Brain microvascular endothelial cell (primary cell): ENCODE results near the gene RAPGEF1.
A peak's percentile ranks its signal among the peaks of the same experiment; 100 is the strongest.
"Not testable (repeated sequence)": the region's sequence is repeated elsewhere in the genome, so short reads cannot be mapped to it uniquely, and the experiment has no call there.

Experiments used
- DNase-seq: peaks from one replicate; pipeline ENCODE4 v3.0.0-alpha.2; 2020
- H3K27ac ChIP-seq: fragments of 250-450 bp; sonication (Bioruptor Pico); 2 replicates; pipeline ENCODE4 v1.5.1; 2020; ENCODE audit warnings: mild to moderate bottlenecking, moderate library complexity
- H3K27me3 ChIP-seq: fragments of 250-450 bp; sonication (Bioruptor Pico); replicated peaks from 2 replicates; pipeline ENCODE4 v1.5.1; 2020; ENCODE audit warnings: mild to moderate bottlenecking
- H3K36me3 ChIP-seq: fragments of 250-450 bp; sonication (Bioruptor Pico); replicated peaks from 2 replicates; pipeline ENCODE4 v1.5.1; 2020; ENCODE audit warnings: mild to moderate bottlenecking
- H3K4me3 ChIP-seq: 2 replicates; pipeline ENCODE4 v1.5.1; 2011; ENCODE audit warnings: low read depth, mild to moderate bottlenecking, control low read depth, low read length, moderate library complexity
- in situ Hi-C: cut with HindIII; loops from 2 replicates; pipeline ENCODE4 v1.10.0; 2017; ENCODE audit warnings: low sequenced_read_pairs, low pct_ligation_motif_present
- TF ChIP-seq, protein P1 (sequence below): IDR thresholded peaks from 2 replicates; pipeline ENCODE4 v1.5.1; 2011; ENCODE audit warnings: low read depth, mild to moderate bottlenecking, moderate library complexity, low read length, control low read depth, inconsistent platforms; ENCODE audit errors: missing control alignments

The RAPGEF1 gene

DNA sequence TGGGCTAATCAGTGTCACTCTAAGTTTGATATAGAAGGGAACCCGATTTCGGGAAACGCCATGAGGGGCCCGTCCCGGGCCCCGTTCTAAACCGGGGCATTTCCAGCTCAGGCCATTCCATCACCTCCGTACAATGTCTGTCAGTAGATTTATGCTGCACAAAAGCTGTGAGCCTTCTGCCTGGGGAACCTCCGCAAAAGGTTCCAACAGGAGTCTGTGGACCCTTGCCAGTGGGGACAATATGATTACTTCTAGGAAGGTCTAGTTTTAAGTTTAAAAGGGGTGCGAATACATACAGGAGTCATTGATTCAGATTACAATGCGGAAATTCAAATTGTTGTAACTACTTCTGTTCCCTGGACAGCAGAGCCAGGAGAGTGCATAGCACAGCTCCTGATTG lies 57.6 kb downstream of the RAPGEF1 start:
- Histone ChIP-seq H3K27me3 (no peaks in the 10 kb centered on the region), H3K36me3 (no peaks in the 10 kb centered on the region), H3K4me3 (no peak overlapping the region), H3K27ac (no peak overlapping the region)
- in situ Hi-C loops, result no loop called here
- TF ChIP-seq, protein P1, sequence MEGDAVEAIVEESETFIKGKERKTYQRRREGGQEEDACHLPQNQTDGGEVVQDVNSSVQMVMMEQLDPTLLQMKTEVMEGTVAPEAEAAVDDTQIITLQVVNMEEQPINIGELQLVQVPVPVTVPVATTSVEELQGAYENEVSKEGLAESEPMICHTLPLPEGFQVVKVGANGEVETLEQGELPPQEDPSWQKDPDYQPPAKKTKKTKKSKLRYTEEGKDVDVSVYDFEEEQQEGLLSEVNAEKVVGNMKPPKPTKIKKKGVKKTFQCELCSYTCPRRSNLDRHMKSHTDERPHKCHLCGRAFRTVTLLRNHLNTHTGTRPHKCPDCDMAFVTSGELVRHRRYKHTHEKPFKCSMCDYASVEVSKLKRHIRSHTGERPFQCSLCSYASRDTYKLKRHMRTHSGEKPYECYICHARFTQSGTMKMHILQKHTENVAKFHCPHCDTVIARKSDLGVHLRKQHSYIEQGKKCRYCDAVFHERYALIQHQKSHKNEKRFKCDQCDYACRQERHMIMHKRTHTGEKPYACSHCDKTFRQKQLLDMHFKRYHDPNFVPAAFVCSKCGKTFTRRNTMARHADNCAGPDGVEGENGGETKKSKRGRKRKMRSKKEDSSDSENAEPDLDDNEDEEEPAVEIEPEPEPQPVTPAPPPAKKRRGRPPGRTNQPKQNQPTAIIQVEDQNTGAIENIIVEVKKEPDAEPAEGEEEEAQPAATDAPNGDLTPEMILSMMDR, result no peak
- no peak for DNase-seq

DNA sequence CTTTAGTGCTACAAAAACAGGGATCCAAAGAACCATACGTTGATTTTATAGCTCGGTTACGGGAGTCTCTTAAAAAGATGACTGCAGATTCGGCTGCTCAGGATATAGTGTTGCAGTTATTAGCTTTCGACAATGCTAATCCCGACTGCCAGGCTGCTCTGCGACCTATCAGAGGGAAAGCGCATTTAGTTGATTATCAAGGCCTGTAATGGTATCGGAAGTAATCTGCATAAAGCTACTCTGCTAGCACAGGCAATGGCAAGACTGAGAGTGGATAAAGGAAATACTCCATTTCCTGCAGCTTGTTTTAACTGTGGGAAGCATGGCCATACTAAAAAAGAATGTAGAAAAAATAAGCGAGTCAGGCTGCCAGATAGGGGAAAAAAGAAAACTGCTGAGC lies 58.0 kb downstream of the RAPGEF1 start:
- H3K4me3 ChIP-seq, DNase-seq, in situ Hi-C loops, H3K27ac ChIP-seq, H3K27me3 ChIP-seq, H3K36me3 ChIP-seq: not testable (repeated sequence)

DNA sequence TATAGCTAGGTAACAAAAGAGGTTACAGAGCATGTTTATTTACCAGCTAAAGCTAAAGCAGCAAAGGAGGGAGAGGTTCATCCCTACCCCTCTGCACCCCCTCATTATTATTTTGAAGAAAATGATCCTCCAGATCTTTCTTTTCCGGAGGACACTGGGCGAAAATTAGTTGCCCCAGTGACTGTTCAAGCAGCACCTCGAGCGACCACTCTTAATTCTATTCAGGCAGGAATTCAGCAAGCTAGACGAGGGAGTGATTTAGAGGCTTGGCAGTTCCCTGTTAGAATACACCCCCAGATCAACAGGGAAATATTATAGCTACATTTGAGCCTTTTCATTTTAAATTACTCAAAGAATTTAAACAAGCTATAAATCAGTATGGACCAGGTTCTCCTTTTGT lies 58.8 kb downstream of the RAPGEF1 start:
- H3K27me3 ChIP-seq, DNase-seq, H3K27ac ChIP-seq, H3K36me3 ChIP-seq, H3K4me3 ChIP-seq, in situ Hi-C loops: not testable (repeated sequence)

DNA sequence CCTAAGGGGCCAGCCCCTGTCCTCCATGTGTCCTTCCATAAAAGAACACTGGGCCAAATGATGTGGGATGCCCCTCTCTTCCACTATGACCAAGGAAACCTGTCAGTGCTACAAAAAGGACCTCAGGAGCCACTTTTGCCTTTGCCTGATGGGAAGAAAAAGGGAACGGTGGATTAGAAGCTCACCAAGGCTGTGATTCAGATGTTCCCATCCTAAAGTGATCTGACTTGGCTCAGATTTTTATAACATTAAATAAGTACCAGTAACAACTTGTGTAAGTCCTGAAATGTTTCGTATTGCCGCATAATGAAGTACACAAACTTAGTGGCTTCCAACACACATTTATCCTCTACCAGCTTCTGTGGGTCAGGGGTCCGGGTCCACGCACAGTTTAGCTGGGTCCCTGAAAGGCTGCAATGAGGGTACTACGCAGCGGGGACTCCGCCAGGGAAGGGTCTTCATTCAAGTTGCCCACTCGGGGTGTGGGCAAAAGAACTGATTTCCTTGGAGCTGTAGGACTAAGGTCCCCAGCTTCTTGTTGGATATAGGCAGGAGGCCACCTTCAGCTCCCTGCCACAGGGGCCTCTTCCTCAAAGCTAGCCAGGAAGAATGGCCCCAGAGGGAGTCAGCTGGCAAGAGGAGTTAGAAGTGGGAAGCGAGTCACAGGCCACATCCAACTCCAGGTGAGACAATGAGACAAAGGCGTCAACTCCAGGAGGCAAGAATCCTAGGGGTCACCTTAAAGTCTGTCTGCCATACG lies 60.4 kb downstream of the RAPGEF1 start:
- no peaks in the 10 kb centered on the region for H3K27me3 ChIP-seq
- no peak for DNase-seq
- H3K27ac ChIP-seq, result peak overlapping the region; percentile 84
- H3K36me3 ChIP-seq, result no peaks in the 10 kb centered on the region
- TF ChIP-seq, protein P1, result no peak
- in situ Hi-C loops, result no loop called here
- H3K4me3 ChIP-seq, result no peak overlapping the region

DNA sequence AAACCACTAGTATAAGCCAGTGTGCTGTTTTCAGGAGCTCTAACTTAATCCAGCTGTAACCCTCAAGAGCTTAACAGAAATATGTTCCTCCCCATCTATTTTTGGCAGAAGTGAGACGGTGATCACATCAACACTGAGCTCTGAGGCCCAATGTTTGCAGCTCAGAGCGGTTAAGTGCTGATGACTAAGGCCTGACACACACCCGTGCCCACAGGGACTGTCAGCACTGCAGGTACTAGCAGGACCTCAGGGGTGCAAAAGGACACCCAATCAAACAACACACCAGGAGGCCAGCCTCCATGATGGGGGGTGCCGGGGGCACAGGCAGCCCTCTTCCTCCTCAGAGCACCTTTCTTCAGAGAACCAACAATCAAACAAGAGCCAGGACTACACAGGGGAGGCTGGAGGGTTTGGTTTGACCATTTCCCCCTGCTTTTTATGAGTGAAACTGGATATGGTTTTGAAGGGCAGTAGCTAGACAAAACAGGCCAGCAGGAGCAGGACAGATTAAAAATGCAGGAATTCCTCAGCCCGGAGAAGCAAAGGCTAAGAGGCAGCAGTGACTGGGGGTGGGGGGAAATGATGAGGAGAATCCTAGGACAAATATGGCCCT lies 61.3 kb downstream of the RAPGEF1 start:
- DNase-seq, result peak; percentile 93
- in situ Hi-C loops, result no loop called here
- Histone ChIP-seq H3K4me3 (no peak overlapping the region), H3K36me3 (no peaks in the 10 kb centered on the region), H3K27ac (peak overlapping the region; percentile 84), H3K27me3 (no peaks in the 10 kb centered on the region)
- TF ChIP-seq, protein P1, result no peak

DNA sequence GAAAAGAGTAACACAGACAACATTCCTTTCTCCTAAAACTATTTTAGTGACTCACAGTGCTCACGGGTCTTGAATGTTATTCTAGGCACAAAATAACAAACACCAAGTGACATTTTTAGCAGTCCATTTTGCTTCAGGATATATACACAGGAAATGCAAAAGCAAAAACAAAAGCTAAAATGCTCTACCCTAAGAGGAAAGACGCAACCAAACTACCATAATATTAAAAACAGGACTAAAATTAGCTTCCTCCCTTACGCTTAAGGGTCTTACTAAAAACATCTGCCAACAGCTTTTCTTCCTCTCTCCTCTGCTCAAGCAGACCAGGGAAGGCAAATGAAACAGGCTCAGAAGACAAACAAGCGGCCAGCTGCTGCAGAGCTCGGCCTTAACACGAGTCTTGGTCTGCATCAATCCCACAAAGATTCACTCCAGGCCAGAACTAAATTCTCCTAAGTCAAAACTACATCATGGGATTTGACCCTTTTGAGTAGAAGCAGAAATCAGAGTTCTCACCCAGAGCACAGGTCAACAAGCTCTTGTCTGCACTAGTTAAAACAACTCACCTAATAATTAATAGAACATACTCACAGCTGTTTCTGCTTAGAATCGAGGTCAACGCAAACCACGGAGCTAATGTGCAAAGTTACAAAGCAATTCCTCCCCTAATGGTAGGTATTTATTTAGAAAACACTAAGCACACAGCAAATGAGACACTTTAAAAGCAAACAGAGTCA lies 62.3 kb downstream of the RAPGEF1 start:
- peak; percentile 35 for DNase-seq
- H3K27me3 ChIP-seq, result no peaks in the 10 kb centered on the region
- no peak overlapping the region for H3K4me3 ChIP-seq
- in situ Hi-C loops, result no loop called here
- H3K27ac ChIP-seq, result peak overlapping the region; percentile 84
- H3K36me3 ChIP-seq, result no peaks in the 10 kb centered on the region
- TF ChIP-seq, protein P1, result no peak
